ENCODE results near the gene DLG2.

DNA sequence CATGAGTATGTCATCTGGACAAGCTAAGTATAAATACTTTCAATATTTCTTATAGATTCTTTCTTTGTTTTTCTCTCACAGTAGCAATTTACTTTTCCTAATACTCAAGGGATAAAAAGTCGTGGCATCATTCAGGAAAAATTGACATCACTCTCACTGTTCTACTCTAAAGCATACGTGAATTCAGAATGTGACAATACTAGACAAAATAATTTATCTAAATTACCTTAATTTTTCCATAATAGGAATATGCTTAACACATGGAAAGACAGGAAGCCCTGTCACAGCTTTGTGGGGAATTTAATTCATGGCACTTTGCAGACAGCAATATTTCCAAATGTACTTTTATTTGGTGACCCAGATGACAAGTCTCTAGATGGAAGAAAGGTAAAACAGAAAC lies 394.6 kb downstream of the DLG2 start:
- TF ChIP-seq, protein P1, sequence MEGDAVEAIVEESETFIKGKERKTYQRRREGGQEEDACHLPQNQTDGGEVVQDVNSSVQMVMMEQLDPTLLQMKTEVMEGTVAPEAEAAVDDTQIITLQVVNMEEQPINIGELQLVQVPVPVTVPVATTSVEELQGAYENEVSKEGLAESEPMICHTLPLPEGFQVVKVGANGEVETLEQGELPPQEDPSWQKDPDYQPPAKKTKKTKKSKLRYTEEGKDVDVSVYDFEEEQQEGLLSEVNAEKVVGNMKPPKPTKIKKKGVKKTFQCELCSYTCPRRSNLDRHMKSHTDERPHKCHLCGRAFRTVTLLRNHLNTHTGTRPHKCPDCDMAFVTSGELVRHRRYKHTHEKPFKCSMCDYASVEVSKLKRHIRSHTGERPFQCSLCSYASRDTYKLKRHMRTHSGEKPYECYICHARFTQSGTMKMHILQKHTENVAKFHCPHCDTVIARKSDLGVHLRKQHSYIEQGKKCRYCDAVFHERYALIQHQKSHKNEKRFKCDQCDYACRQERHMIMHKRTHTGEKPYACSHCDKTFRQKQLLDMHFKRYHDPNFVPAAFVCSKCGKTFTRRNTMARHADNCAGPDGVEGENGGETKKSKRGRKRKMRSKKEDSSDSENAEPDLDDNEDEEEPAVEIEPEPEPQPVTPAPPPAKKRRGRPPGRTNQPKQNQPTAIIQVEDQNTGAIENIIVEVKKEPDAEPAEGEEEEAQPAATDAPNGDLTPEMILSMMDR (IDR thresholded peaks at IDR 0.05; ENCODE audit: low read length), result no peak
- TF ChIP-seq EZH2 (IDR thresholded peaks at IDR 0.05; ENCODE audit: borderline replicate concordance, low read length), result no peak

Measured in OCI-LY1 (cell line).